ENCODE data around the gene MERTK.
A peak's percentile ranks its signal among the peaks of the same experiment; 100 is the strongest.
"Not testable (repeated sequence)": the region's sequence is repeated elsewhere in the genome, so short reads cannot be mapped to it uniquely, and the experiment has no call there.

MERTK gene

GRCh38 chr2:112019569-112019982 lies 121.2 kb downstream of the MERTK start:
- no peak for DNase-seq

- DNase-seq: no peak
Observed at GRCh38 chr2:112020561-112020960, 122.2 kb downstream of the MERTK start.

GRCh38 chr2:112021290-112021689 lies 122.9 kb downstream of the MERTK start:
- DNase-seq: no peak

- DNase-seq: no peak
Observed at GRCh38 chr2:112021781-112022231, 123.4 kb downstream of the MERTK start.

- no peak for DNase-seq
Observed at GRCh38 chr2:112023707-112024106, 125.3 kb downstream of the MERTK start.

- no peak for DNase-seq
Observed at GRCh38 chr2:112024231-112024630, 125.8 kb downstream of the MERTK start.

- DNase-seq: no peak
Observed at GRCh38 chr2:112024896-112025491, 126.6 kb downstream of the MERTK start.

- DNase-seq: peak; percentile 71
Observed at GRCh38 chr2:112026509-112026908, 128.1 kb downstream of the MERTK start.

GRCh38 chr2:112027767-112028166 lies 129.4 kb downstream of the MERTK start:
- no peak for DNase-seq

- DNase-seq: no peak
Observed at GRCh38 chr2:112029164-112029563, 130.8 kb downstream of the MERTK start.

- DNase-seq: peak; percentile 17
Observed at GRCh38 chr2:112031473-112032223, 133.2 kb downstream of the MERTK start.

GRCh38 chr2:112032224-112032586 lies 133.8 kb downstream of the MERTK start:
- DNase-seq: no peak

- no peak for DNase-seq
Observed at GRCh38 chr2:112032689-112033465, 134.5 kb downstream of the MERTK start.

GRCh38 chr2:112033600-112033999 lies 135.2 kb downstream of the MERTK start:
- DNase-seq: no peak

- DNase-seq: no peak
Observed at GRCh38 chr2:112034924-112035323, 136.5 kb downstream of the MERTK start.

- no peak for DNase-seq
Observed at GRCh38 chr2:112035786-112036185, 137.4 kb downstream of the MERTK start.

GRCh38 chr2:112039556-112039955 lies 141.1 kb downstream of the MERTK start:
- DNase-seq: not testable (repeated sequence)

GRCh38 chr2:112040066-112040465 lies 141.7 kb downstream of the MERTK start:
- DNase-seq: not testable (repeated sequence)

GRCh38 chr2:112041460-112041859 lies 143.1 kb downstream of the MERTK start:
- not testable (repeated sequence) for DNase-seq

- no peak for DNase-seq
Observed at GRCh38 chr2:112045446-112046014, 147.1 kb downstream of the MERTK start.

- no peak for DNase-seq
Observed at GRCh38 chr2:112046231-112046630, 147.8 kb downstream of the MERTK start.

GRCh38 chr2:112047537-112048235 lies 149.3 kb downstream of the MERTK start:
- no peak for DNase-seq

- DNase-seq: no peak
Observed at GRCh38 chr2:112048236-112048592, 149.8 kb downstream of the MERTK start.

Measured in NCI-H510A (cell line).